Activated CD8-positive, alpha-beta memory T cell treated with anti-CD3 and anti-CD28 coated beads for 24 hours (primary cell): ENCODE results near the gene KLHL24.
"Not testable (repeated sequence)": the region's sequence is repeated elsewhere in the genome, so short reads cannot be mapped to it uniquely, and the experiment has no call there.

ENCODE experiments used
- DNase-seq: peaks from one replicate; pipeline ENCODE4 v3.0.0-alpha.2; 2020

The KLHL24 gene

DNA sequence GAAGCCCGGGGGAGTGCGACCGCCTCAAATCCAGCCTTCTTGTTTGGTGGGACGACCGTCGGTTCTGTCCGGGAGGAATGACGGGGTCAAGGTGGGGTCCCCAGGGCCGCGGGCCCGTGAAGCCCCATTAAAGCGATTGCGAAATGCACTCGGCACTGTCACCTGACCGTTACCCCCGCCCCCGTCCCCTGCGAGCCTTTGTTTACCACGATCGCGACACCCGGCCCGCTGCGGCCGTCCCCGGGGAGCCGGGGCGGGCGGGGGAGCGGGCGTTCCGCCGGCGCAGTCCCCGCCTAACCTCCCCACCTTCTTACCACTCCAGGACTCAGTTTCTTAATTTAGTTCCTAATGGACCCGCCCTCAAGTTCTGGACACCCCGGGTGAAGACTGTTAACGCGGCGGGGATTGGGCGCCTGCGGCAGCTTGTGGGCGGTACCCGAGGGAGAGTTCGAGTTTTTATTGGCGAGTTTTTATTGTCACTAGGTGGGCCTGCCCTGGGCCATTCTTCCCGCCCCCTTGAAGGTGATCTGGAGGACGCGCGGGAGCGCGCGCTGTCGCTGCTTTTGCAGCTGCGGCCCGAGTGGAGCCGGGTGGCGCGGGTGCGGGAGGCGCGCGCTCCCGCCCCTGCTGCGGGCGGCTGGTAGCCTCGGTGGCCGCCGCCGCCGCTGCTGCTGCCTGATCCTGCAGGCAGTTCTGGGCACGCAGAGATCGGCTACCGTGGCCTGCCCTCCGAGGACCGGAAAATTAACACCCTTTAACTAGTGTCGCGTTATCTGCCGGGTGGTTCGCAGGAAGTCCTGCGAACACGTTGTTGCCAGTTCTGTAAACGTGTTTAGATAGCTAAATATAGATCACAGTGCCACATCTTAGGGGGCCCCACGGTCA, 1.0 kb downstream of the KLHL24 start:
- DNase-seq, result peak; percentile 93

GRCh38 chr3:183637106-183637486, 1.7 kb downstream of the KLHL24 start:
- no peak for DNase-seq

DNA sequence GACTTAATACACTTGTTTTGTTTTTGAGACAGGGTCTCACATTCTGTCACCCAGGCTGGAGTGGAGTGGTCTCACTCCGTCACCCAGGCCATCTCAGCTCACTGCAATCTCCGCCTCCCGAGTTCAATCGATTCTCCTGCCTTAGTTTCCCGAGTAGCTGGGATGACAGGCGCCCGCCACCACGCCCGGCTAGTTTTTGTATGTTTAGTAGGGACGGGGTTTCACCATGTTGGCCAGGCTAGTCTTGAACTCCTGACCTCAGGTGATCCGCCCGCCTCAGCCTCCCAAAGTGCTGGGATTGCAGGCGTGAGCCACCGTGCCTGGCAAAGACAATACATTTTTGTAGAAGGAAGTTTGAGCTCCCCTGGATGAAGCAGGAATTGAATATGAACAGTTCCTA, 2.2 kb downstream of the KLHL24 start:
- not testable (repeated sequence) for DNase-seq

- no peak for DNase-seq
Observed at GRCh38 chr3:183638101-183638852, 2.9 kb downstream of the KLHL24 start.

- not testable (repeated sequence) for DNase-seq
Observed at GRCh38 chr3:183640635-183641034, 5.2 kb downstream of the KLHL24 start.

GRCh38 chr3:183641882-183642281, 6.5 kb downstream of the KLHL24 start:
- no peak for DNase-seq

DNA sequence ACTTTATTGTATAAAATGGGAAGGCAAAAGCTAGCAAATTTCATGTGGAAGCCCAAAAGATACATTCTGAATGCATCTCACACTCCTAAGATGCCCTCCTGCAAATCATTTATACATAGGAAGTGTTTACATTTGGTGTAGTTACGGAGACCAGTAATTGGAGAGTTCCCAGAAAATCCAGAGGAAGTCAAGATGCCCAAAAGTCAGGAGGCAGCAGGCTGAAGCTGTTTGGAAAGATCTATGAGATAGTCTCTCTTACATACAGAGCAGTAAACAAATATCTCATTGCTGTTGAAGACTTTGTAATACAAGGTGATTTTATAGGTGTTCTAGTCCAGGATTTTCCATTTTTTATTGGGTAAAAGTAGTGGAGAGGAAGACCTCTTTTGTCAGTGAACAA, 8.8 kb downstream of the KLHL24 start:
- no peak for DNase-seq

DNA sequence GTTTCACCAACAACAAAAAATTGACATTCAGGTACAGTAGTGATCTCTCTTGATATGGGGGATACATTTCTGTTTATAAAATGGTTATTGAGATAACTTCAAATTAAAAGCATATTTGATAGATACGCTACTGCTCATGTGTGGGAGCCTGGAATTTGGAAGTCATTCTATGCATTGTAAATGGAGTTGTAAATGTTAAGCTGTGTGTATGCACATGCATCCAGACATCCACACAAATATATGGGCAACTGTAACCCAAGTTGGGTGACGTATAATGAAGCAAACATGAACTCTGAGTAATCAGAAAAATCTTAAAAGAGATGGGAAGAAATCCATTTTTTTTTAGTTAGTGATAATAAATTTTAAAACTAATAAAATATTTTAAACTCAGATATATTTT, 9.8 kb downstream of the KLHL24 start:
- DNase-seq, result no peak

DNA sequence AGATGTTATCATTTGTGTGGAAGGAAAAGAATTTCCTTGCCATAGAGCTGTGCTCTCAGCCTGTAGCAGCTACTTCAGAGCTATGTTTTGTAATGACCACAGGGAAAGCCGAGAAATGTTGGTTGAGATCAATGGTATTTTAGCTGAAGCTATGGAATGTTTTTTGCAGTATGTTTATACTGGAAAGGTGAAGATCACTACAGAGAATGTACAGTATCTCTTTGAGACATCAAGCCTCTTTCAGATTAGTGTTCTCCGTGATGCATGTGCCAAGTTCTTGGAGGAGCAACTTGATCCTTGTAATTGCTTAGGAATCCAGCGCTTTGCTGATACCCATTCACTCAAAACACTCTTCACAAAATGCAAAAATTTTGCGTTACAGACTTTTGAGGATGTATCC, 15.1 kb downstream of the KLHL24 start:
- no peak for DNase-seq

DNA sequence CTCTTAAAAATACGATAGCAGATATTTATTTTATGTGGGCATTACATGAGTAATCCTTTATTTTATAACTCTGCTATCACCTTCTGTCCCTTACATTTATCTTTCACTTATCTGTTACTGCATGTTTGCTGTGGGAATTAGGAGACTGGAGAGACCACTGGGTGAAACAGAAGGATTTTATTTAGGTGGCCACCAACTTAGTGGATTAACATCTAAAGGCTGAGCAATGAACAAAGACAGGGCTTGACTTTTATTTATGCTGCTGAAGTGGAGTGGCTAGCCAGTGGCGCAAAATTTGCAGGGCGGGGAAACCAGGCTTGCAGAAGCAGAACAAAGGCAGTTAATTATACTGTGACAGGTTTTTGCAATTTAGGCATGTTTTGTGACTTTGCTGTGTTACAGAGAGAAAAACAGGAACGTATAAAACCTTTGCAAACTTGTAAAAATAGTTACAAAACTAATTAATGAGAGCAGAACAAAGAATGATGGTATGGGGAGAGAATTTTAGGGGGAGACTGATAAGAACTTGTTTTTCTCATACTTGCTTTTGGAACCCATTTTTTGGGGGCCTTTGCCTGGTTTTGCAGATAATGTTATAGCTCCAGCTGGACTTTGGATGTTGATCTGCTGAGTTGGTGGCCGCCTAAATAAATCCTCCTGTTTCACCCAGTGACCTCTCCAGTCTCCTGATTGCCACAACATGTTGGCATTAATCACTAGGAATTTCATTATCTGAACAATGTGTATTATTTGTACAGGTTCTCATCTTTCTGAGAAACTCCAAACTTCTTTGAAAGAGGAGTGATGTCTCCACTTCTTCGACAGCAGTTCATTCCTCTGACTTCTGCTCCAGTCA, 18.0 kb downstream of the KLHL24 start:
- no peak for DNase-seq

DNA sequence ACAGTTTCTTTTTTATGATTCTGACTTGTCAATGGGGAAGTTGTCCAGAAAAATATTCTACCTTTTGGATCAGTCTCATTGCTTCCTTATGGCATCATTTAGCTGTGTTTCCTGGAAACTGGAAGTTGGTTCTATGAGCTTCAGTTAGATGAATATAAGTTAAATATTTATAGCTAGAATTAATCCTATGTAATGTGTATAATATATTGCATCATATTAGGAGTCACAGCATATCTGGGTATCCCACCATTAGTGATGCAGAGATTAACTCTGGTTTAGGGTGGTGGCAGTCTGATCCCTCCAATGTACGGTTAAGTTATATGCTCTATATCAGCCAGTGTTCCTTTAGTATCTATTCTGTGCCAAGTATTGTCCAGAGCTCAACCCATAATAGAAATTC, 19.3 kb downstream of the KLHL24 start:
- DNase-seq, result no peak

- no peak for DNase-seq
Observed at GRCh38 chr3:183662099-183662498, 26.7 kb downstream of the KLHL24 start.

DNA sequence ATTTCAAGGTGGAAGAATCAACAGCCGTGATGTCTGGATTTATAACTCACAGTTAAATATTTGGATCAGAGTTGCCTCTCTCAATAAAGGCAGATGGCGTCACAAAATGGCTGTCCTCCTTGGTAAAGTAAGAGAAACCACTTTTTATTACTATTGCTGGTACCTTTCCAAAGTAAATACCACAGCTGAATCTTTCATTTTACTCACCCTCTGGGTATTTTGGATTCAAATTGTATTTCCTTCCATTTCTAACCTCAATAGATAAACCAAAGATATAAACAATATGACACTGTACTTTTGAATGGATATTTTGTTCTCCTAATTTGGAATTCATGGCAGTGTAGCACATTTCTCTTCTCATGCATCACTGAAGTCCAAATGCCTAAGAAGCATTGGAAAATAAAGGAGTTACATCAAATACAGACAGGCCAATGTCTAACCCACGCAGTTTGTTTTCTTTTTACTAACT, 29.5 kb downstream of the KLHL24 start:
- DNase-seq, result no peak

DNA sequence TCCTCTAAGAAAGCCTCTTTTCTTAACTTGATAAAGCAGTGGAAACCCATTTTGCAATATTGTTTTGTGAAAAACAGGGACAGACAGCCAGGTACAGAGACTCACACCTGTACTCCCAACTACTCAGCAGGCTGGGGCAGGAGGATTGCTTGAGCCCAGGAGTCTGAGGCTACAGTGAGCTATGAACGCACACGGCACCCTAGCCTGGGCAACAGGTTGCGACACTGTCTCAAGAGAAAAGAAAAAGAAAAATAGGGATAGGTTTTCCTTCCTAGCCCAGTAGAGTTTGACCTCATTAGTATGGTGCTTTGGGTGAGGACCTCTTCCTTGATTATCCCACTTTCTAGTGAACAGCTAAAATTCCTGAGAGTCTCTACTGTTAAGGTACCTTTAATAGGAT, 44.6 kb downstream of the KLHL24 start:
- no peak for DNase-seq

DNA sequence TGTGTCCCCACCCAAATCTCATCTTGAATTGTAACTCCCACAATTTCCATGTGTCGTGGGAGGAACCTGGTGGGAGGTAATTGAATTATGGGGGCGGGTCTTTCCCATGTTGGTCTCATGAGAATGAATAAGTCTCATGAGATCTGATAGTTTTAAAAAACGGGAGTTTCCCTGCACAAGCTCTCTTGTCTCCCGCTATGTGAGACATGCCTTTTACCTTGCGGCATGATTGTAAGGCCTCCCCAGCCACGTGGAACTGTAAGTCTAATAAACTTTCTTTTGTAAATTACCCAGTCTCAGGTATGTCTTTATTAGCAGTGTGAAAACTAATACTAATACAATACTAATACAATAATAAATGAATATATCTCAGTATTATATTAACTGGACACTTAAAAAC, 52.3 kb downstream of the KLHL24 start:
- DNase-seq, result no peak

DNA sequence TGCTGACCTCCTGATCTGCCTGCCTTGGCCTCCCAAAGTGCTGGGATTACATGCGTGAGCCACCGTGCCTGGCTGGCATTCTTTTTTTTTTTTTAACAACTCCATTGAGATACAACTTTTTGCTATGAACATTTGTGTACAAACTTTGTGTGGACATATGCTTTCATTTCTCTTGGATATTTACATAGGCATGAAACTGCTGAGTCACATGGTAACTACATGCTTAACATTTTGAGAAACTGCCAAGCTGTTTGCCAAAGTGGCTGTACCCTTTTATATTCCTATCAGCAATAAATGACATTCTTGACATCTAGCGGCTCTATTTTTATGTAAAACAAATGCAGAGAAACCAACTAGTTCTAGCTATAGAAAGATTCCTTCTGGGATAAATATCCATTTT, 53.5 kb downstream of the KLHL24 start:
- DNase-seq, result no peak

DNA sequence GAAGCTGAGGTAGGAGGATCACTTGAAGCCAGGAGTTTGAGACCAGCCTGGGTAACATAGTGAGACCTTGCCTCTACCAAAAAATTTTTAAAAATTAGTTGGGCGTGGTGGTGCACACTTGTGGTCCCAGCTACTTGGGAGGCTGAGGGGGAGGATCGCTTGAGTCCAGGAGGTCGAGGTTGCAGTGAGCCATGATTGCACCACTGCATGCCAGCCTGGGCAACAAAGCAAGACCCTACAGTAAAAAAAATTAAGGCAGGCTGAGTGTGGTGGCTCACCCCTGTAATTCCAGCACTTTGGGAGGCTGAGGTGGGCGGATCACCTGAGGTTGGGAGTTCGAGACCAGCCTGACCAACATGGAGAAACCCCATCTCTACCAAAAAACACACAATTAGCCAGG, 54.2 kb downstream of the KLHL24 start:
- DNase-seq, result not testable (repeated sequence)

DNA sequence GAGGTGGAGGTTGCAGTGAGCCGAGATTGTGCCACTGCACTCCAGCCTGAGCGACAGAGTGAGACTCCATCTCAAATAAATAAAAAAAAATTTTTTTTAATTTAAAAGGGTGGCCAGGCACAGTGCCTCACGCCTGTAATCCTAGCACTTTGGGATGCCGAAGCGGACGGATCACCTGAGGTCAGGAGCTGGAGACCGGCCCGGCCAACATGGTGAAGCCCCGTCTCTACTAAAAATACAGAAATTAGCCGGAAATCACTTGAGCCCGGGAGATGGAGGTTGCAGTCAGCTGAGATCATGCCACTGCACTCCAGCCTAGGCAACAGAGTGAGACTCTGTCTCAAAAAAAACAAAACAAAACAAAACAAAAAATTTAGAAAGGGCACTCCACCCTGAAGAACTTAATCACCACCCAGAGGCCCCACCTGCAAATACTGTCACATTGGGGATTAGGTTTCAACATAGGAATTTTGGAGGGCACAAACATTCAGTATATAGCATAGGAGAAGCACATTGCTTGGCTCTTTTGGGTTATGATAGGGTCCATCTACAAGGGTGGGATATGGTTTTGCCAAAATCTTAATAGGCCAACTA, 55.1 kb downstream of the KLHL24 start:
- no peak for DNase-seq

DNA sequence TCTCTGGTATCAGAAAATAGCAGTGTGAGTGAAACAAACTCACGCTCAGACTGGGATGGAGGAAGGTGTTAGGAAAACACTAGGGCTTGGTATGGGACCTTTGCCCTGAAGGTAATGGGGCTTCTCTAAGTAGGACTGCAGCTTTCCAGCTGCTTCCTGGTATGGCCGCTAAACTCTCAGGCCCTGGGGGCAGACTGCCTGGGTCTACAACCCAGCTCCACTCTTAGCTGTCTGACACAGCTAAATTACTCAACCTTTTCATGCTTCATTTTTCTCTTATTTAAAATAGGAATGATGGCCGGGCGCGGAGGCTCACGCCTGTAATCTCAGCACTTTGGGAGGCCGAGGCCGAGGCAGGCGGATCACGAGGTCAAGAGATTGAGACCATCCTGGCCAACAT, 57.0 kb downstream of the KLHL24 start:
- DNase-seq, result no peak

DNA sequence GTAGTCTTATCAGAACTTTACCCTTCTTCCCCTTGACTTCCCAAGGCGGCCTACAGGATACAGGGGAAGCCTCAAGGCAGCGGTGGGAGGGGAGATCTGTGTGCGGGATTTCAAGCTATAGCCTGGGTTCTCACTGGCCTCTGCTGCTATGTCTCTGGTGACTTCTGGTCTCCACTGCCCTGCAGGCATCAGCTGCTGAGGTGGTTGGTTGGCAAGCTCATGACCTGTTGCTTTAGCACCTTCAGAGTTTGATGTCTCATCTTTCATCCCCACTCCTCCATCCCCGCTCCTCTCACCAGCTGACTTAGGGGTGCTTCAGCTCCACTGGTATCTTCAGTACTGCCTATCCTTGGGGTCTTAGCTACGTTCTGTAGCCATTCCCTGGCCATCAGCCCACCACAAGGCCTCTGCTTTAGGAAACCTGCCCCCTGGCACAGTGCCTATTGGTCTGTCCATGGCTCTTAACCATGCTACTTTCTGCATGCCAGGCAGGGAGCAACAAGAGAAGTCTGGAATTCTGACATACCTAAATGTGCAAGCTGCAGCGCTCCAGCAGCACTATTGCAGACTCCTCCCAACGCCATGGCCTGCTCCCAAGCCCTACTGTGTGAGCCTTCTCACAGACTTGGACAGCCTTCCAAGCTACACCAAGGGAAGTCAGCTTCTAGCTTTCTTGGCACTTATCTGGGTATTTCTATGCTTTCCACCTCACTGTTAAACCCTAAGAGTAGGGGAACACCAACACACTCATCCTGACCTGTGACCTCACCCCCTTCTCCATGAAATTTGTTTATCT, 60.3 kb downstream of the KLHL24 start:
- no peak for DNase-seq

- no peak for DNase-seq
Observed at GRCh38 chr3:183697123-183697609, 61.7 kb downstream of the KLHL24 start.
